ENCODE measurements around the gene PLEKHF1.
"Not testable (repeated sequence)": the region's sequence is repeated elsewhere in the genome, so short reads cannot be mapped to it uniquely, and the experiment has no call there.

- TF ChIP-seq EZH2 (IDR thresholded peaks at IDR 0.05; ENCODE audit: insufficient read depth, poor library complexity, severe bottlenecking); EZH2phosphoT487 (IDR thresholded peaks at IDR 0.05; ENCODE audit: insufficient read depth, low read depth): not testable (repeated sequence)
Measured at GRCh38 chr19:29671026-29671392, 5.7 kb downstream of the PLEKHF1 start.

Measured in GM23248 (cell line).